ENCODE measurements around the gene BCL2L13.
A peak's percentile ranks its signal among the peaks of the same experiment; 100 is the strongest.
"Not testable (repeated sequence)": the region's sequence is repeated elsewhere in the genome, so short reads cannot be mapped to it uniquely, and the experiment has no call there.

Gene BCL2L13

GRCh38 chr22:17638432-17639246 is at the start of gene BCL2L13:
Gene BCL2L13 (plus strand): TSS chr22:17638757. CDS start chr22:17655712, 16,955 bp downstream.
- peak; percentile 89 for DNase-seq

GRCh38 chr22:17589810-17590375 is 48.7 kb upstream of the BCL2L13 start:
- no peak for DNase-seq

GRCh38 chr22:17590586-17590985 is 48.0 kb upstream of the BCL2L13 start:
- no peak for DNase-seq

GRCh38 chr22:17592201-17592600 is 46.4 kb upstream of the BCL2L13 start:
- DNase-seq, result no peak

GRCh38 chr22:17596226-17596625 is 42.3 kb upstream of the BCL2L13 start:
- DNase-seq, result no peak

GRCh38 chr22:17597217-17597616 is 41.3 kb upstream of the BCL2L13 start:
- no peak for DNase-seq

GRCh38 chr22:17598318-17598717 is 40.2 kb upstream of the BCL2L13 start:
- DNase-seq, result no peak

GRCh38 chr22:17601031-17601430 is 37.5 kb upstream of the BCL2L13 start:
- no peak for DNase-seq

GRCh38 chr22:17603668-17604067 is 34.9 kb upstream of the BCL2L13 start:
- no peak for DNase-seq

GRCh38 chr22:17606496-17606895 is 32.1 kb upstream of the BCL2L13 start:
- no peak for DNase-seq

- no peak for DNase-seq
Measured at GRCh38 chr22:17607891-17608521, 30.6 kb upstream of the BCL2L13 start.

- no peak for DNase-seq
Measured at GRCh38 chr22:17612057-17612456, 26.5 kb upstream of the BCL2L13 start.

- DNase-seq, result no peak
Measured at GRCh38 chr22:17613280-17613679, 25.3 kb upstream of the BCL2L13 start.

- DNase-seq, result no peak
Measured at GRCh38 chr22:17627961-17628405, 10.6 kb upstream of the BCL2L13 start.

- peak; percentile 94 for DNase-seq
Measured at GRCh38 chr22:17628406-17629172, 10.0 kb upstream of the BCL2L13 start, which contains the start of gene ATP6V1E1. Gene ATP6V1E1 (minus strand): TSS chr22:17628749. CDS start chr22:17628635, 114 bp downstream.

- no peak for DNase-seq
Measured at GRCh38 chr22:17629173-17629489, 9.4 kb upstream of the BCL2L13 start.

GRCh38 chr22:17629641-17630040 is 8.9 kb upstream of the BCL2L13 start:
- no peak for DNase-seq

- DNase-seq, result no peak
Measured at GRCh38 chr22:17631076-17631565, 7.4 kb upstream of the BCL2L13 start.

GRCh38 chr22:17633217-17633997 is 5.2 kb upstream of the BCL2L13 start:
- no peak for DNase-seq

- DNase-seq, result no peak
Measured at GRCh38 chr22:17633998-17634323, 4.6 kb upstream of the BCL2L13 start.

- DNase-seq, result no peak
Measured at GRCh38 chr22:17634696-17635095, 3.9 kb upstream of the BCL2L13 start.

- not testable (repeated sequence) for DNase-seq
Measured at GRCh38 chr22:17636850-17637249, 1.7 kb upstream of the BCL2L13 start.
